B cell (primary cell): Measurements from ENCODE around the gene ZNF443. TPM values are rescaled to one million over a fixed set of nuclear protein-coding genes. Genes with fewer than 3 reads are reported as not detected.

ENCODE experiments used
- ATAC-seq: fragments of 200-7000 bp; cut with Tn5 transposase; one replicate; pipeline ENCODE4 v1.10.0; 2021; ENCODE audit warnings: low read depth, mild to moderate bottlenecking, moderate number of reproducible peaks, moderate library complexity
- CTCF ChIA-PET: fragments of 350-600 bp; sonication (Branson Sonifier 250); formaldehyde crosslinking; loops from one replicate; lab custom pipeline; 2021; ENCODE audit warnings: antibody characterized with exemption, inconsistent platforms; lab: Charles Lee
- POLR2A ChIA-PET: fragments of 350-600 bp; sonication (Branson Sonifier 250); formaldehyde crosslinking; loops from one replicate; lab custom pipeline; 2021; ENCODE audit warnings: antibody characterized with exemption; lab: Charles Lee
- DNase-seq: peaks from one replicate; pipeline ENCODE4 v3.0.0; 2013
- H2AFZ ChIP-seq: 2 replicates; pipeline ENCODE4 v1.6.1; 2012; ENCODE audit warnings: mild to moderate bottlenecking, low read depth, low read length; ENCODE audit not compliant: insufficient read depth, poor library complexity, severe bottlenecking
- H3K27ac ChIP-seq, 2 donors: 1 replicate in 1 of 2; 2 replicates in 1 of 2; pipeline ENCODE4 v1.5.1; 2012 to 2013; ENCODE audit warnings: low read length in 2 of 2, mild to moderate bottlenecking in 2 of 2, moderate library complexity in 1 of 2
- H3K27me3 ChIP-seq, 4 experiments: fragments of 200-600 bp in 1 of 4; sonication (generic) in 1 of 4; replicated peaks in 1 of 4; 1 replicate in 2 of 4; 2 replicates in 2 of 4; pipeline versions ENCODE4 v1.6.1 to v1.7.0; 2013 to 2016; ENCODE audit warnings: low read length in 3 of 4, mild to moderate bottlenecking in 2 of 4, mixed read lengths in 1 of 4, moderate library complexity in 1 of 4; ENCODE audit not compliant: insufficient read depth in 4 of 4, control insufficient read depth in 3 of 4; ENCODE audit errors: control extremely low read depth in 1 of 4
- H3K36me3 ChIP-seq, 2 experiments: replicated peaks in 1 of 2; 1 replicate in 1 of 2; 2 replicates in 1 of 2; pipeline versions ENCODE4 v1.6.1 to v1.7.1; 2013; ENCODE audit warnings: low read length in 1 of 2; ENCODE audit not compliant: insufficient read depth in 2 of 2, control insufficient read depth in 1 of 2; ENCODE audit errors: control extremely low read depth in 1 of 2, extremely low read depth in 1 of 2
- H3K4me1 ChIP-seq, 2 donors: fragments of 200-600 bp in 1 of 2; sonication (generic) in 1 of 2; 1 replicate in 1 of 2; 2 replicates in 1 of 2; pipeline versions ENCODE4 v1.5.1 to v1.6.1; 2013 to 2017; ENCODE audit warnings: low read length in 2 of 2; ENCODE audit not compliant: control insufficient read depth in 2 of 2, insufficient read depth in 2 of 2
- H3K4me2 ChIP-seq: replicated peaks from 2 replicates; pipeline ENCODE3; 2012; ENCODE audit warnings: mild to moderate bottlenecking, low read depth, low read length; ENCODE audit not compliant: poor library complexity, severe bottlenecking
- H3K4me3 ChIP-seq, 5 experiments: fragments of 200-600 bp in 1 of 5; sonication (generic) in 1 of 5; 1 replicate in 3 of 5; 2 replicates in 2 of 5; pipeline versions ENCODE4 v1.5.1 to v1.7.0; 2011 to 2016; ENCODE audit warnings: low read length in 4 of 5, mild to moderate bottlenecking in 4 of 5, low read depth in 2 of 5, control low read depth in 1 of 5, moderate library complexity in 1 of 5; ENCODE audit not compliant: insufficient read depth in 1 of 5; ENCODE audit errors: control extremely low read depth in 1 of 5, extremely low read depth in 1 of 5
- H3K79me2 ChIP-seq: fragments of 200-600 bp; sonication (generic); one replicate; pipeline ENCODE4 v1.6.0; 2016; ENCODE audit warnings: low read length; ENCODE audit not compliant: control insufficient read depth, insufficient read depth
- H3K9ac ChIP-seq: fragments of 200-600 bp; sonication (generic); 2 replicates; pipeline ENCODE4 v1.6.1; 2017; ENCODE audit warnings: mild to moderate bottlenecking, low read length, moderate library complexity
- H3K9me3 ChIP-seq, 3 donors: one replicate each; pipeline versions ENCODE4 v1.6.1 to v1.7.1; 2013; ENCODE audit warnings: low read length in 2 of 3; ENCODE audit not compliant: control insufficient read depth in 2 of 3, insufficient read depth in 1 of 3; ENCODE audit errors: control extremely low read depth in 1 of 3
- H4K20me1 ChIP-seq: 2 replicates; pipeline ENCODE4 v1.6.0; 2012; ENCODE audit warnings: mild to moderate bottlenecking, low read length; ENCODE audit not compliant: insufficient read depth, control insufficient read depth, poor library complexity, severe bottlenecking
- H3K27ac Mint-ChIP-seq: one replicate; pipeline ENCODE4 v1.8.0; 2021; ENCODE audit warnings: mixed read lengths
- H3K27me3 Mint-ChIP-seq: one replicate; pipeline ENCODE4 v1.8.0; 2021; ENCODE audit warnings: mixed read lengths
- H3K4me1 Mint-ChIP-seq: one replicate; pipeline ENCODE4 v1.8.0; 2021; ENCODE audit warnings: mixed read lengths
- H3K4me3 Mint-ChIP-seq: one replicate; pipeline ENCODE4 v1.8.0; 2021; ENCODE audit warnings: mixed read lengths
- H3K9me3 Mint-ChIP-seq: one replicate; pipeline ENCODE4 v1.8.0; 2022; ENCODE audit warnings: mixed read lengths; ENCODE audit not compliant: insufficient read depth
- CTCF ChIP-seq: fragments of 200-600 bp; IDR thresholded peaks from one replicate; pipeline ENCODE4 v1.8.0; 2022; ENCODE audit warnings: antibody characterized with exemption, mild to moderate bottlenecking
- EZH2 ChIP-seq: IDR thresholded peaks from 2 replicates; pipeline ENCODE4 v1.6.1; 2012; ENCODE audit warnings: borderline replicate concordance, low read depth, mild to moderate bottlenecking, moderate library complexity, low read length; ENCODE audit not compliant: insufficient read depth, poor library complexity, severe bottlenecking
- WGBS: methylation state at CpG from one replicate; pipeline ENCODE4 v1.1.5; 2013; ENCODE audit warnings: missing lambda C conversion rate; ENCODE audit not compliant: insufficient coverage; 5-methylcytosine and 5-hydroxymethylcytosine counted together
- intact Hi-C: fragments of 100-400 bp; cut with micrococcal nuclease; formaldehyde crosslinking; loops from one replicate; pipeline ENCODE4 v1.10.0; 2022
- polyA plus RNA-seq: library from polyadenylated mRNA; depleted of rRNA; stranded (reverse); fragments of >200 nt; gene quantifications from 2 replicates; pipeline ENCODE4 v1.2.3, GENCODE V29; 2012
- total RNA-seq, 2 donors: library from RNA; stranded (reverse); fragments of 120-200 nt in 1 of 2; gene quantifications; 1 replicate in 1 of 2; 2 replicates in 1 of 2; pipeline versions ENCODE4 v1.2.3 to v1.2.4, GENCODE V29; 2013 to 2022

Gene ZNF443
- total and polyA plus RNA-seq, 2 donors (not counting 1 experiment from before 2014, with no cell fraction given), result 1.2 to 5.5 TPM

- TF ChIP-seq EZH2 (no peak), CTCF (no peak)
Measured at GRCh38 chr19:12380444-12380737, 60.4 kb downstream of the ZNF443 start.

GRCh38 chr19:12379732-12380443 is 60.9 kb downstream of the ZNF443 start:
- CTCF ChIA-PET, result no interaction called here

More at GRCh38 chr19:12380444-12380737, 60.4 kb downstream of the ZNF443 start:
- Histone ChIP-seq H3K4me1 (peaks cover 0 to 3% of the 10 kb centered on the region in 2 donors), H3K9ac (no peak overlapping the region), H3K4me3 (no peak overlapping the region), H3K79me2 (no peaks in the 10 kb centered on the region), H3K27me3 (no peaks in the 10 kb centered on the region), H3K27ac (no peak overlapping the region), H3K9me3 (peaks cover 12 to 34% (median 31%) of the 10 kb centered on the region in 3 donors), H4K20me1 (no peaks in the 10 kb centered on the region), H2AFZ (no peak overlapping the region), H3K36me3 (peaks cover 3 to 17% of the 10 kb centered on the region in 2 experiments), H3K4me2 (no peak overlapping the region)
- Mint-ChIP-seq H3K27me3 (no peaks in the 10 kb centered on the region), H3K27ac (no peak overlapping the region), H3K9me3 (peaks cover 20% of the 10 kb centered on the region), H3K4me3 (no peak overlapping the region), H3K4me1 (peaks cover 9% of the 10 kb centered on the region)
- ATAC-seq, result no peak
- 100% methylated on average over 1 of the region's 2 CpGs for WGBS
- ChIA-PET CTCF (no interaction called here), POLR2A (interaction anchor here (0.9 kb wide), 1 partner anchor 15 kb away, joined by 3 read pairs; the partner anchor contains the start of gene ZNF442)
- no peak for DNase-seq
- intact Hi-C loops, result no loop called here

More at GRCh38 chr19:12379732-12380443, 60.9 kb downstream of the ZNF443 start:
- Mint-ChIP-seq H3K27me3 (no peaks in the 10 kb centered on the region), H3K4me3 (no peak overlapping the region), H3K4me1 (peaks cover 8% of the 10 kb centered on the region), H3K27ac (no peak overlapping the region), H3K9me3 (peaks cover 22% of the 10 kb centered on the region)
- H2AFZ ChIP-seq, result no peak overlapping the region
- H3K9ac ChIP-seq, result no peak overlapping the region
- no peak for DNase-seq
- intact Hi-C loops, result no loop called here
- no peak overlapping the region for H3K4me3 ChIP-seq
- no peaks in the 10 kb centered on the region for H3K79me2 ChIP-seq
- no peaks in the 10 kb centered on the region for H4K20me1 ChIP-seq
- H3K4me2 ChIP-seq, result no peak overlapping the region
- TF ChIP-seq CTCF (no peak), EZH2 (no peak)
- H3K4me1 ChIP-seq, result peaks cover 0 to 3% of the 10 kb centered on the region in 2 donors
- H3K9me3 ChIP-seq, result peaks cover 12 to 34% (median 31%) of the 10 kb centered on the region in 3 donors
- peaks cover 3 to 17% of the 10 kb centered on the region in 2 experiments for H3K36me3 ChIP-seq
- POLR2A ChIA-PET, result interaction anchor here (0.9 kb wide), 1 partner anchor 14 kb away, joined by 3 read pairs; the partner anchor contains the start of gene ZNF442
- WGBS, result no CpG with 5 or more reads among the region's 5 CpGs
- no peaks in the 10 kb centered on the region for H3K27me3 ChIP-seq
- no peak for ATAC-seq
- H3K27ac ChIP-seq, result no peak overlapping the region
